GM21360 (cell line): Measurements from ENCODE around the gene NEUROD1.

Experiments
- ATAC-seq: cut with Tn5 transposase; IDR thresholded peaks from one replicate; pipeline ENCODE4 v1.9.1; 2021; ENCODE audit warnings: mild to moderate bottlenecking, moderate library complexity; ENCODE audit not compliant: unreplicated experiment

Gene NEUROD1

DNA sequence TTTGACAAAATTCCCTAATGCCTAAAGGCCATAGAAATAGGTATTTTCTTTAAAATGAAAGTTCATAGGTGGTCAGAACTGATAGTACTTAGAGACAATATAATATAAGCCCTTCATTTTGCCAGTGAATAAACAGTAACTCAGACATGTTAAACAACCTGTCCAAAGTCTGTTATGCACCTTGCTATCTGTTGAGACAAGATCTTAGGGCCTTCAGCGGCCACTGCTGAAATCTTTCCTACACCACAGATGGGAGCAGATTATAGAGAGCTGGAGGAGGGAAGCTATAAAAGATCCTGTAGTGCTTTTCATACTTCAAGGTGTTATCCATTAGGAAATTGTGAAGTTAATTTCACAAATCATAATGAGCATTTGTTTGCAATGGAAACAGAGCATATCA lies 37.2 kb downstream of the NEUROD1 start:
- no peak for ATAC-seq

DNA sequence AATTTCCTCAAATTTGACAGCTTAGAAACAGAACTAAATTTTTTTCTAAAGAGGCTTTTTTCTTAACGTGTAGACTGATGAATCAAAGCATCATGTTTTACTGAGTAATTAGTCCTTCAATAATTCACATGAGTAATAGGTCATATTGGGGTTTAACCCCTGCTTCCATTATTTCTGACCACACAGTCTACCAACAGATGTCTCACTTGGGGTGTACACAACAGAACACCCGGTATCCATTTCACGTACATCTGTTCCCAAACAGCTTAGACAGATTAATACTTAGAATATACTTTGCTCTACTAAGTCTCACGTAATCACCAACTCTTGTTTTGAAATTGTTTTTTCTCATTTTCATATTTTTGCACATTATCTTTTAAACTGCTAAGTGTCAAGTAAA lies 38.2 kb downstream of the NEUROD1 start:
- no peak for ATAC-seq

- no peak for ATAC-seq
Observed at GRCh38 chr2:181639686-181640085, 40.6 kb downstream of the NEUROD1 start.

DNA sequence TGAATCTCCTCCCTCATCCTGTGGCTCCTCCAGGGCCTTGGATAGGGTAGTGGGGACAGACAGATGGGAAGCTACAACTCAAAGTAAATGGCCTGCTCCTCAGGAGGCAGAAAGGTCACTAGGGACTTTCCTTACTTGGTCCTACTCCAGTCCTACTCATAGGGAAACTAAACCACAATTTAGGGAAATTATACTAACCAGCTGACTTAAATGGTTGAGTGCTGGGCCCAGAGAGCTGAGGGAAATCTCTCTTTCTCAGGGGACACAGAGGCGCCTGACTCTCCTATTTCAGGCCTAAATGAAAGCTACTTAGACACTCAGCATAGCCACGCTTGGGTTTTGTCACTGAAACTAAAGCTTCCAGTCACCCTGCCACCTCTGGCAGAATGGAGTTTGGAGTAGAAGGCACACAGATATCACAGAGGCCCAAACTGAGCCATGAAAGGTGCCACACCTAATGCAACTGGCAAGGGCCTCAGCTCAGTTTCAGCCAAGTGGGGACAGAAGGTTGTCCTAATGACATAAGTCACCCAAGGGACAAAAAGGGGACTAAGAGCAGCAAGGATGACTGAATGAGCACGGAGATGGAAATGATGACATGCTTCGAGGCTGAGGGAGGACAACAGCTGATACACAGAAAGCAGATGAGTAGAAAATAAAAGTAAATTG lies 47.5 kb downstream of the NEUROD1 start:
- ATAC-seq, result peak; percentile 90

DNA sequence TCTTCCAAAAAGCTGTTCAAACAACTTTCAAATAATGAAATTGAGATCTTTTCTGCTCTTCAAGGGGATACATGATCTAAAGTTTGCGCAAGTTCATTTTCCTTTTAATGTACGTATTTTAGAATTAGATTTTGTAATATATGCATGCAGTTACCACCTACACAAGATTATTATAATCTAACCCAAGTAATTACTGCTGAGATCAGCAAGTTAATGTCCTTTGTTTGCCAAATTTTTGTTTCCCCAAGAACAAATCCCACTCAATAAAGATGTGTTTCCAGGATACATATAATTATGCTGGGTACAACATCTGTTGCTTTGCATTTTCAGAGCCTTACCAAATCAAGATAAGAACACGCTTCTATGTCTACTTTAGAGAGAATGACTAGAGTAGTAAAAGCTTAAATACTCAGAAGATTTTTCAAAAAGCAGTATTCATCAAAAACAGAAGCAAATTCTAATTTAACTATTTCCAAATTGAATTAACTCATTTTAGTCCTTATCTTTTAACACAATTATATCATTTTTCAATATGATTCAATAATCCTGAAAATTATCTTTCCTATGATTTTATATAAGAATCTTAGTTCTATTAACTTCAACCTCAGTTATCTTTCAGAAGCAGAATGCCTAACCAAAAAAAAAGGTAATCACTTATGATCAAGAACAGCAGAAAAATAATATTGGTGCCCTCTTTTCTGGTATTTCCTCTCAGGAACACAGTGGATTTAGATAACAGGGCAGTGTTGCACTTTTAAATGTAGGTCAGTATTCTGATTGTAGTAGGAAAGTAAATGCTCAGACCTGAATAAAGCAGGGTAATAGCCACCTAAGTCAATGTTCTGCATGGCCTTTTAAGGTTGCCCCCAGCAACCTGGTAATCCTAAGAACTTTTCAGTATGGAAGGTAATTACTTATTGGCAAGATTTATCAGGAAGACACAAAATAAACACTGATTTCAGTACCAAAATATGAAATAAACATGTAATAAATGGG lies 51.4 kb downstream of the NEUROD1 start:
- no peak for ATAC-seq

- ATAC-seq, result no peak
Observed at GRCh38 chr2:181627545-181627944, 52.8 kb downstream of the NEUROD1 start.

- ATAC-seq, result no peak
Observed at GRCh38 chr2:181626671-181627070, 53.6 kb downstream of the NEUROD1 start.
